Erythroblast (primary cell): Measurements from ENCODE around the gene SLC7A14.

Source experiments
- GATA1 ChIP-seq: IDR thresholded peaks from 2 replicates; pipeline ENCODE4 v1.6.1; 2011; ENCODE audit warnings: low read depth, mild to moderate bottlenecking, control low read depth, low read length, moderate library complexity
- POLR2A ChIP-seq: IDR thresholded peaks from 2 replicates; pipeline ENCODE4 v1.6.1; 2011; ENCODE audit warnings: mild to moderate bottlenecking, low read length

- TF ChIP-seq POLR2A (no peak), GATA1 (no peak)
Observed at GRCh38 chr3:170490828-170491560, 94.9 kb downstream of the SLC7A14 start.
